Measurements from ENCODE around the gene UBE3A. TPM values are rescaled to one million over a fixed set of nuclear protein-coding genes. Genes with fewer than 3 reads are reported as not detected.

UBE3A gene
- total and polyA plus RNA-seq, 10 of the 15 experiments (the other 5 are each of a cell fraction or from before 2014, with no cell fraction given): 29.4 to 82.9 (median 58.7) TPM

GRCh38 chr15:25416693-25417092, 22.1 kb downstream of the UBE3A start (continued):
- TF ChIP-seq RAD21 (IDR thresholded peaks at IDR 0.05; ENCODE audit: insufficient read depth, low read depth, low read length) (no peak), POLR2A (IDR thresholded peaks at IDR 0.05; ENCODE audit: low read depth, low read length) (no peak), MAX (IDR thresholded peaks at IDR 0.05; ENCODE audit: low read depth, low read length) (no peak), ESRRA (IDR thresholded peaks at IDR 0.05; ENCODE audit: low read length) (no peak), IRF3 (IDR thresholded peaks at IDR 0.05) (no peak), NBN (IDR thresholded peaks at IDR 0.05) (peak; percentile 63; the same call in 1 of the 2 replicates), YY1 (IDR thresholded peaks at IDR 0.05; ENCODE audit: low read depth, low read length) (no peak; the same call in 1 of the 2 replicates), BMI1 (IDR thresholded peaks at IDR 0.05; ENCODE audit: borderline replicate concordance) (no peak), RUNX3 (IDR thresholded peaks at IDR 0.05; ENCODE audit: low read length) (no peak), YBX1 (IDR thresholded peaks at IDR 0.05) (no peak), ATF3 (IDR thresholded peaks at IDR 0.05; ENCODE audit: borderline replicate concordance, extremely low read depth, low read depth, low read length) (no peak), SMARCA5 (IDR thresholded peaks at IDR 0.05) (no peak), TCF7 (IDR thresholded peaks at IDR 0.05; ENCODE audit: borderline replicate concordance) (no peak), KDM1A (IDR thresholded peaks at IDR 0.05; ENCODE audit: borderline replicate concordance) (no peak), BRCA1 (IDR thresholded peaks at IDR 0.05; ENCODE audit: low read depth, low read length) (no peak), JUND (IDR thresholded peaks at IDR 0.05; ENCODE audit: low read depth, low read length) (no peak), HDGF (IDR thresholded peaks at IDR 0.05) (no peak), RAD51 (IDR thresholded peaks at IDR 0.05) (no peak), IKZF1 (conservative IDR thresholded peaks at IDR 0.05) (peak; percentile 71), RB1 (IDR thresholded peaks at IDR 0.05; ENCODE audit: borderline replicate concordance) (no peak), RELA (IDR thresholded peaks at IDR 0.05; ENCODE audit: borderline replicate concordance, partially characterized antibody) (peak; percentile 58), GATAD2B (conservative IDR thresholded peaks at IDR 0.05; ENCODE audit: low read depth) (no peak), LARP7 (IDR thresholded peaks at IDR 0.05) (no peak), REST (IDR thresholded peaks at IDR 0.05; ENCODE audit: low read depth, low read length) (no peak), USF1 (IDR thresholded peaks at IDR 0.05; ENCODE audit: borderline replicate concordance, extremely low read length, insufficient read depth, low read depth, low read length) (no peak), MYC (IDR thresholded peaks at IDR 0.05; ENCODE audit: insufficient read depth, insufficient read length, insufficient replicate concordance, low read length, severe bottlenecking) (no peak), JUNB (IDR thresholded peaks at IDR 0.05) (0 out of 2 replicates have a peak, but pooled peaks have one; percentile 13), HDAC2 (IDR thresholded peaks at IDR 0.05) (no peak), FOS (IDR thresholded peaks at IDR 0.05; ENCODE audit: borderline replicate concordance, extremely low read depth, insufficient read length) (no peak), ASH2L (IDR thresholded peaks at IDR 0.05; ENCODE audit: borderline replicate concordance, low read depth) (no peak)

Data from GM12878 (cell line).